Fibroblast of villous mesenchyme (primary cell): ENCODE results near the gene PLXNC1. TPM values are rescaled to one million over a fixed set of nuclear protein-coding genes. Genes with fewer than 3 reads are reported as not detected.
A peak's percentile ranks its signal among the peaks of the same experiment; 100 is the strongest.

Source experiments
- DNase-seq: peaks from one replicate; pipeline ENCODE4 v3.0.0-alpha.2; 2010; ENCODE audit warnings: low read depth
- H3K4me3 ChIP-seq: 2 replicates; pipeline ENCODE4 v1.5.1; 2011; ENCODE audit warnings: low read depth, mild to moderate bottlenecking, low read length
- total RNA-seq: library from RNA; depleted of rRNA; stranded (reverse); fragments of >200 nt; gene quantifications from 2 replicates; pipeline ENCODE4 v1.2.3, GENCODE V29; 2012
- TF ChIP-seq, protein P1 (sequence below): IDR thresholded peaks from 2 replicates; pipeline ENCODE4 v1.5.1; 2012; ENCODE audit warnings: low read depth, mild to moderate bottlenecking, low read length; ENCODE audit not compliant: insufficient read depth

Gene PLXNC1
- total RNA-seq, 1 donor: 0.86 TPM

GRCh38 chr12:94322346-94322745 is 174.0 kb downstream of the PLXNC1 start:
- no peak for DNase-seq
- TF ChIP-seq, protein P1, sequence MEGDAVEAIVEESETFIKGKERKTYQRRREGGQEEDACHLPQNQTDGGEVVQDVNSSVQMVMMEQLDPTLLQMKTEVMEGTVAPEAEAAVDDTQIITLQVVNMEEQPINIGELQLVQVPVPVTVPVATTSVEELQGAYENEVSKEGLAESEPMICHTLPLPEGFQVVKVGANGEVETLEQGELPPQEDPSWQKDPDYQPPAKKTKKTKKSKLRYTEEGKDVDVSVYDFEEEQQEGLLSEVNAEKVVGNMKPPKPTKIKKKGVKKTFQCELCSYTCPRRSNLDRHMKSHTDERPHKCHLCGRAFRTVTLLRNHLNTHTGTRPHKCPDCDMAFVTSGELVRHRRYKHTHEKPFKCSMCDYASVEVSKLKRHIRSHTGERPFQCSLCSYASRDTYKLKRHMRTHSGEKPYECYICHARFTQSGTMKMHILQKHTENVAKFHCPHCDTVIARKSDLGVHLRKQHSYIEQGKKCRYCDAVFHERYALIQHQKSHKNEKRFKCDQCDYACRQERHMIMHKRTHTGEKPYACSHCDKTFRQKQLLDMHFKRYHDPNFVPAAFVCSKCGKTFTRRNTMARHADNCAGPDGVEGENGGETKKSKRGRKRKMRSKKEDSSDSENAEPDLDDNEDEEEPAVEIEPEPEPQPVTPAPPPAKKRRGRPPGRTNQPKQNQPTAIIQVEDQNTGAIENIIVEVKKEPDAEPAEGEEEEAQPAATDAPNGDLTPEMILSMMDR: no peak

GRCh38 chr12:94326234-94326633 is 177.9 kb downstream of the PLXNC1 start:
- TF ChIP-seq, protein P1: no peak
- H3K4me3 ChIP-seq: no peak overlapping the region
- DNase-seq: no peak

More at GRCh38 chr12:94322346-94322745, 174.0 kb downstream of the PLXNC1 start:
- H3K4me3 ChIP-seq: no peak overlapping the region

- no peak overlapping the region for H3K4me3 ChIP-seq
- TF ChIP-seq, protein P1: no peak
- DNase-seq: peak; percentile 63
Measured at GRCh38 chr12:94326727-94327126, 178.3 kb downstream of the PLXNC1 start.

- TF ChIP-seq, protein P1: no peak
- peak; percentile 22 for DNase-seq
- no peak overlapping the region for H3K4me3 ChIP-seq
Measured at GRCh38 chr12:94327809-94328208, 179.4 kb downstream of the PLXNC1 start.

- TF ChIP-seq, protein P1: peak; percentile 20
- DNase-seq: peak; percentile 7
- no peak overlapping the region for H3K4me3 ChIP-seq
Measured at GRCh38 chr12:94329366-94329765, 181.0 kb downstream of the PLXNC1 start.

GRCh38 chr12:94333396-94333795 is 185.0 kb downstream of the PLXNC1 start:
- TF ChIP-seq, protein P1: no peak
- H3K4me3 ChIP-seq: no peak overlapping the region
- DNase-seq: no peak
